ENCODE measurements around the gene PRM1. TPM values are rescaled to one million over a fixed set of nuclear protein-coding genes. Genes with fewer than 3 reads are reported as not detected.

Gene PRM1
- total and polyA plus RNA-seq, 2 of the 13 experiments (the other 11 are each of a cell fraction or from before 2014, with no cell fraction given): not detected

DNA sequence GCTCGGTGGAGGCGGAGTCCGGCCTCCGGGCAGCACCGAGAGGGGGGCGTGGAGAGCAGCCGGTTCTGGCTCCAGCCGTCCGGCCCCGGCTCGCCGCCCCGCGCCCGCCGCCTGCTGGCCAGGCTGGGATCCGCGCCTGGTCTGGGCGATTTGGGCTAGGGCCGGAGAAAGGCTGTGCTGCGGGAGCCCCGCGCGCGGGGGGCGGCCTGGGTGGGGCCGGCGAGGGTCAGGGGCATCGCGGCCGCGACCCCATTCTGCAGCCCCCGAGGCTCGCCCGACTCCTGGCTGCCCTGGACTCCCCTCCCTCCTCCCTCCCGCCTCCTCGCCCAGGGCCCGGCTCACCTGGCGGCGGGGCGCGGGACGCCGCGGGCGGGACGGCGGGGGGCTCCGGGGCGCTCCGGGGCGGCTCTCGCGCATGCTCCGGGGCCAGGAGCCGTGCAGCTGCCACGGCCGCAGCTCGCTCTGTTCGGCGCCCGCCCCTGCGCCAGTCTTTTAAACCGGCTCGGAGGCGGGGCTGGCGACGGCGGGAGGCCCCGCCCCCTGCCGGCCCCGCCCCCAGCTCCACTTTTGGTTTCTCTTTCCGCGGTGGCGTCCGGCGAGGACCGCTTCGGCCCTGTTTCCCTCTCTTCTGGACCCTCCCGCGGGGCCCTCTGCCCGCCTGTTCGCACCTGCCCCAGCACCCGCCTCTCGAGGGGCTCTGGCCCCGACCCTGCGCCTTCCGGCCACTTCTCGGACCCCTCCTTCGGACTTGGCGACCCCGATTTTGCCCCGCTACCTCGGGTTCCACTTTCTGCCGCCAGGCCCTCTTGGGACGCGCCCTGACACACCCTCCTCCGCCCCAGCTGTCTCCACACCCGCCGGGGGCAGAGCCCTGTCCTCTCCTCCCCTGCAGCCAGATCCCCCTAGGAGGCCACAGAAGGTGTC lies 25.1 kb downstream of the PRM1 start, which contains the start of gene SOCS1 (continued):
- TF ChIP-seq RBFOX2 (IDR thresholded peaks at IDR 0.05; ENCODE audit: low read depth, low read length): peak; percentile 87
- no peak for TF ChIP-seq KDM4B (CRISPR knock-in tag; IDR thresholded peaks at IDR 0.05)

- Histone ChIP-seq H3K4me3 (replicated peaks in 1 of 3; ENCODE audit: insufficient read depth in 1 of 3, low read depth in 2 of 3, low read length in 3 of 3) (peak overlapping the region; percentile 87 to 98 (median 95)), H4K20me1 (ENCODE audit: insufficient read depth, low read length) (peaks cover 47% of the 10 kb centered on the region), H3K27ac (ENCODE audit: extremely low read length, insufficient read depth, low read length) (peak overlapping the region; percentile 65), H3K4me1 (ENCODE audit: insufficient read depth, low read length) (peaks cover 83% of the 10 kb centered on the region), H3K9ac (ENCODE audit: insufficient read depth, low read depth, low read length) (peak overlapping the region; percentile 84), H3K27me3 (ENCODE audit: control insufficient read depth in 1 of 2, insufficient read depth in 2 of 2, low read length in 2 of 2) (no peaks in the 10 kb centered on the region; a peak in 2 of 5 replicates), H3K9me3 (ENCODE audit: low read length) (no peaks in the 10 kb centered on the region), H3K79me2 (ENCODE audit: insufficient read depth, low read length) (peaks cover 28% of the 10 kb centered on the region), H3K4me2 (ENCODE audit: low read depth, low read length) (peak overlapping the region; percentile 85), H3K36me3 (replicated peaks in 1 of 2; ENCODE audit: control insufficient read depth in 1 of 2, insufficient read depth in 2 of 2, low read length in 2 of 2) (peaks cover 2 to 8% of the 10 kb centered on the region in 2 experiments; a peak in 4 of 5 replicates), H2AFZ (ENCODE audit: low read length) (no peak overlapping the region)
- WGBS (ENCODE audit: low lambda C conversion rate): 60% methylated on average over 79 of the region's 105 CpGs
- in situ Hi-C loops (cut with HindIII; ENCODE audit: extremely low pct_ligation_motif_present, low pct_unique_long_range_greater_than_20kb) (loop anchor here (5.0 kb wide), 2 partner anchors 92 to 288 kb away; partner anchors contain the start of gene RMI2), intact Hi-C loops (cut with micrococcal nuclease; ENCODE audit: unreplicated experiment) (loop anchor here (5.0 kb wide), 2 partner anchors 42 to 117 kb away; no protein-coding TSS in a partner anchor)
- POLR2A ChIA-PET: interaction anchor here (0.5 to 9.0 kb wide), 65 partner anchors 9 to 511 kb away, joined by 3 to 351 read pairs (median 9); partner anchors contain the start of genes CLEC16A, DEXI, NUBP1 and PRM1
- FAIRE-seq: no peak
- BruUV-seq (replicated peaks): no TSS peak
- ATAC-seq: peak; percentile 13
- no peak for DNase-seq (ENCODE audit: low spot score)
- CTCF ChIA-PET (ENCODE audit: low intra/inter-chr PET ratio, low total read pairs): interaction anchor here (1.0 to 5.2 kb wide), 5 partner anchors 101 to 298 kb away, joined by 6 to 38 read pairs (median 15); no protein-coding TSS in a partner anchor
- TF ChIP-seq PRDM15 (CRISPR knock-in tag; IDR thresholded peaks at IDR 0.05) (peak; percentile 2; the same call in 1 of the 2 replicates), ZNF292 (CRISPR knock-in tag; IDR thresholded peaks at IDR 0.05; ENCODE audit: borderline replicate concordance, low read depth) (no peak), SYNCRIP (IDR thresholded peaks at IDR 0.05; ENCODE audit: insufficient read depth, low read depth, low read length) (no peak), ZNF777 (CRISPR knock-in tag; IDR thresholded peaks at IDR 0.05) (peak; percentile 48; the same call in 1 of the 2 replicates), ZNF432 (CRISPR knock-in tag; IDR thresholded peaks at IDR 0.05; ENCODE audit: borderline replicate concordance) (no peak)
- TF ChIP-seq, protein P1, sequence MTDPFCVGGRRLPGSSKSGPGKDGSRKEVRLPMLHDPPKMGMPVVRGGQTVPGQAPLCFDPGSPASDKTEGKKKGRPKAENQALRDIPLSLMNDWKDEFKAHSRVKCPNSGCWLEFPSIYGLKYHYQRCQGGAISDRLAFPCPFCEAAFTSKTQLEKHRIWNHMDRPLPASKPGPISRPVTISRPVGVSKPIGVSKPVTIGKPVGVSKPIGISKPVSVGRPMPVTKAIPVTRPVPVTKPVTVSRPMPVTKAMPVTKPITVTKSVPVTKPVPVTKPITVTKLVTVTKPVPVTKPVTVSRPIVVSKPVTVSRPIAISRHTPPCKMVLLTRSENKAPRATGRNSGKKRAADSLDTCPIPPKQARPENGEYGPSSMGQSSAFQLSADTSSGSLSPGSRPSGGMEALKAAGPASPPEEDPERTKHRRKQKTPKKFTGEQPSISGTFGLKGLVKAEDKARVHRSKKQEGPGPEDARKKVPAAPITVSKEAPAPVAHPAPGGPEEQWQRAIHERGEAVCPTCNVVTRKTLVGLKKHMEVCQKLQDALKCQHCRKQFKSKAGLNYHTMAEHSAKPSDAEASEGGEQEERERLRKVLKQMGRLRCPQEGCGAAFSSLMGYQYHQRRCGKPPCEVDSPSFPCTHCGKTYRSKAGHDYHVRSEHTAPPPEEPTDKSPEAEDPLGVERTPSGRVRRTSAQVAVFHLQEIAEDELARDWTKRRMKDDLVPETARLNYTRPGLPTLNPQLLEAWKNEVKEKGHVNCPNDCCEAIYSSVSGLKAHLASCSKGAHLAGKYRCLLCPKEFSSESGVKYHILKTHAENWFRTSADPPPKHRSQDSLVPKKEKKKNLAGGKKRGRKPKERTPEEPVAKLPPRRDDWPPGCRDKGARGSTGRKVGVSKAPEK (CRISPR knock-in tag; IDR thresholded peaks at IDR 0.05; ENCODE audit: borderline replicate concordance): 0 out of 2 replicates have a peak, but pooled peaks have one; percentile 6
Observed at GRCh38 chr16:11254913-11255736, 26.0 kb downstream of the PRM1 start.
